ENCODE data around the gene NDE1.
A peak's percentile ranks its signal among the peaks of the same experiment; 100 is the strongest.

The NDE1 gene

GRCh38 chr16:15682105-15682570 lies 32.1 kb downstream of the NDE1 start:
- TF ChIP-seq CREB1 (IDR thresholded peaks at IDR 0.05; ENCODE audit: low read depth), result no peak
- peak; percentile 65 for TF ChIP-seq USF1 (IDR thresholded peaks at IDR 0.05)

DNA sequence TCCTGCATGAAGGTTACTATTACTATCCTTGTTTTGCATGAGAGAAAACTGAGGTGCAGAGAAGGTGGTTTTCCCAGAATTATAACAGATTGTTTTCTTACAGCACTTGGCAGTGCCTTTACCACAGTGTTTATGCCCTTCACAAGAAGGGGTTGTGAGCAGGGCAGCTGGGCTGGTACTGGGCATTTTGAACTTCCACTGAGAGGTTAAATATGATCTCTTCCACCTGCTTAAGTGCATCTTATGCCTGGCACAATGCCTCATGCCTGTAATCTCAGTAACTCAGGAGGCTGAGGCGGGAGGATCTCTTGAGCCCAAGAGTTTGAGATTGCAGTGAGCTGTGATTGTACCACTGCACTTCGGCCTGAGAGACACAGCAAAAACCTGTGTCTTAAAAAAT lies 36.2 kb downstream of the NDE1 start:
- no peak for TF ChIP-seq RAD21 (IDR thresholded peaks at IDR 0.05; ENCODE audit: low read depth)
- no peak for TF ChIP-seq TAF1 (IDR thresholded peaks at IDR 0.05; ENCODE audit: low read depth)
- no peak for TF ChIP-seq TCF12 (IDR thresholded peaks at IDR 0.05; ENCODE audit: low read depth)
- no peak for TF ChIP-seq YY1 (IDR thresholded peaks at IDR 0.05; ENCODE audit: low read depth)
- no peak for TF ChIP-seq EP300 (IDR thresholded peaks at IDR 0.05; ENCODE audit: borderline replicate concordance)
- TF ChIP-seq, protein P1, sequence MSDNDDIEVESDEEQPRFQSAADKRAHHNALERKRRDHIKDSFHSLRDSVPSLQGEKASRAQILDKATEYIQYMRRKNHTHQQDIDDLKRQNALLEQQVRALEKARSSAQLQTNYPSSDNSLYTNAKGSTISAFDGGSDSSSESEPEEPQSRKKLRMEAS (IDR thresholded peaks at IDR 0.05), result no peak
- no peak for TF ChIP-seq CREB1 (IDR thresholded peaks at IDR 0.05; ENCODE audit: low read depth)
- no peak for TF ChIP-seq CEBPB (IDR thresholded peaks at IDR 0.05)
- no peak for TF ChIP-seq TEAD4 (IDR thresholded peaks at IDR 0.05)
- no peak for TF ChIP-seq USF1 (IDR thresholded peaks at IDR 0.05)
- TF ChIP-seq NFIC (IDR thresholded peaks at IDR 0.05), result no peak
- TF ChIP-seq, protein P2, sequence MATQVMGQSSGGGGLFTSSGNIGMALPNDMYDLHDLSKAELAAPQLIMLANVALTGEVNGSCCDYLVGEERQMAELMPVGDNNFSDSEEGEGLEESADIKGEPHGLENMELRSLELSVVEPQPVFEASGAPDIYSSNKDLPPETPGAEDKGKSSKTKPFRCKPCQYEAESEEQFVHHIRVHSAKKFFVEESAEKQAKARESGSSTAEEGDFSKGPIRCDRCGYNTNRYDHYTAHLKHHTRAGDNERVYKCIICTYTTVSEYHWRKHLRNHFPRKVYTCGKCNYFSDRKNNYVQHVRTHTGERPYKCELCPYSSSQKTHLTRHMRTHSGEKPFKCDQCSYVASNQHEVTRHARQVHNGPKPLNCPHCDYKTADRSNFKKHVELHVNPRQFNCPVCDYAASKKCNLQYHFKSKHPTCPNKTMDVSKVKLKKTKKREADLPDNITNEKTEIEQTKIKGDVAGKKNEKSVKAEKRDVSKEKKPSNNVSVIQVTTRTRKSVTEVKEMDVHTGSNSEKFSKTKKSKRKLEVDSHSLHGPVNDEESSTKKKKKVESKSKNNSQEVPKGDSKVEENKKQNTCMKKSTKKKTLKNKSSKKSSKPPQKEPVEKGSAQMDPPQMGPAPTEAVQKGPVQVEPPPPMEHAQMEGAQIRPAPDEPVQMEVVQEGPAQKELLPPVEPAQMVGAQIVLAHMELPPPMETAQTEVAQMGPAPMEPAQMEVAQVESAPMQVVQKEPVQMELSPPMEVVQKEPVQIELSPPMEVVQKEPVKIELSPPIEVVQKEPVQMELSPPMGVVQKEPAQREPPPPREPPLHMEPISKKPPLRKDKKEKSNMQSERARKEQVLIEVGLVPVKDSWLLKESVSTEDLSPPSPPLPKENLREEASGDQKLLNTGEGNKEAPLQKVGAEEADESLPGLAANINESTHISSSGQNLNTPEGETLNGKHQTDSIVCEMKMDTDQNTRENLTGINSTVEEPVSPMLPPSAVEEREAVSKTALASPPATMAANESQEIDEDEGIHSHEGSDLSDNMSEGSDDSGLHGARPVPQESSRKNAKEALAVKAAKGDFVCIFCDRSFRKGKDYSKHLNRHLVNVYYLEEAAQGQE (IDR thresholded peaks at IDR 0.05; ENCODE audit: low read depth), result no peak
- no peak for TF ChIP-seq FOXM1 (IDR thresholded peaks at IDR 0.05; ENCODE audit: borderline replicate concordance, low read depth)
- no peak for TF ChIP-seq EGR1 (IDR thresholded peaks at IDR 0.05)
- no peak for TF ChIP-seq ZBTB7A (IDR thresholded peaks at IDR 0.05; ENCODE audit: low read depth)

- TF ChIP-seq CREB1 (IDR thresholded peaks at IDR 0.05; ENCODE audit: low read depth), result no peak
- TF ChIP-seq USF1 (IDR thresholded peaks at IDR 0.05), result no peak
- no peak for TF ChIP-seq EP300 (IDR thresholded peaks at IDR 0.05; ENCODE audit: borderline replicate concordance)
- no peak for TF ChIP-seq YY1 (IDR thresholded peaks at IDR 0.05; ENCODE audit: low read depth)
These were observed 39.2 kb downstream of the NDE1 start for GRCh38 chr16:15689290-15689689.

- no peak for TF ChIP-seq CEBPB (IDR thresholded peaks at IDR 0.05)
- TF ChIP-seq ZBTB7A (IDR thresholded peaks at IDR 0.05; ENCODE audit: low read depth), result no peak
These were observed 40.3 kb downstream of the NDE1 start for GRCh38 chr16:15690296-15690695.

DNA sequence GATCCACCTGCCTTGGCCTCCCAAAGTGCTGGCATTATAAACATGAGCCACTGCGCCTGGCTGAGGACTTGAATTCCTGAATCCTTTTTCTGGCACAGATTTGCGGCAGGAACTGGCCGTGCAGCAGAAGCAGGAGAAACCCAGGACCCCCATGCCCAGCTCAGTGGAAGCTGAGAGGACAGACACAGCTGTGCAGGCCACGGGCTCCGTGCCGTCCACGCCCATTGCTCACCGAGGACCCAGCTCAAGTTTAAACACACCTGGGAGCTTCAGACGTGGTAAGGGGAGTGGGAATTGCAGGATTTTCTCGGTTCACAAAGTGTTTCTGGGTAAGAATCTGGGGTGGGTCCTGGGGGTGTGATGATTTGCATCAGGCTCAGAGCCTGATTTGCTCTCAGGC lies 41.0 kb downstream of the NDE1 start:
- TF ChIP-seq, protein P1 (IDR thresholded peaks at IDR 0.05), result no peak
- no peak for TF ChIP-seq CEBPB (IDR thresholded peaks at IDR 0.05)
- TF ChIP-seq ZBTB7A (IDR thresholded peaks at IDR 0.05; ENCODE audit: low read depth), result no peak
- TF ChIP-seq EP300 (IDR thresholded peaks at IDR 0.05; ENCODE audit: borderline replicate concordance), result no peak
- TF ChIP-seq YY1 (IDR thresholded peaks at IDR 0.05; ENCODE audit: low read depth), result no peak
- no peak for TF ChIP-seq EGR1 (IDR thresholded peaks at IDR 0.05)
- no peak for TF ChIP-seq RAD21 (IDR thresholded peaks at IDR 0.05; ENCODE audit: low read depth)
- TF ChIP-seq, protein P2 (IDR thresholded peaks at IDR 0.05; ENCODE audit: low read depth), result no peak
- TF ChIP-seq CREB1 (IDR thresholded peaks at IDR 0.05; ENCODE audit: low read depth), result no peak
- no peak for TF ChIP-seq USF1 (IDR thresholded peaks at IDR 0.05)
- TF ChIP-seq FOXM1 (IDR thresholded peaks at IDR 0.05; ENCODE audit: borderline replicate concordance, low read depth), result no peak
- no peak for TF ChIP-seq TAF1 (IDR thresholded peaks at IDR 0.05; ENCODE audit: low read depth)
- no peak for TF ChIP-seq TEAD4 (IDR thresholded peaks at IDR 0.05)
- no peak for TF ChIP-seq NFIC (IDR thresholded peaks at IDR 0.05)
- no peak for TF ChIP-seq TCF12 (IDR thresholded peaks at IDR 0.05; ENCODE audit: low read depth)

- TF ChIP-seq TEAD4 (IDR thresholded peaks at IDR 0.05) (no peak), TAF1 (IDR thresholded peaks at IDR 0.05; ENCODE audit: low read depth) (no peak), RAD21 (IDR thresholded peaks at IDR 0.05; ENCODE audit: low read depth) (no peak), NFIC (IDR thresholded peaks at IDR 0.05) (no peak), FOXM1 (IDR thresholded peaks at IDR 0.05; ENCODE audit: borderline replicate concordance, low read depth) (no peak), TCF12 (IDR thresholded peaks at IDR 0.05; ENCODE audit: low read depth) (no peak), EGR1 (IDR thresholded peaks at IDR 0.05) (no peak), EP300 (IDR thresholded peaks at IDR 0.05; ENCODE audit: borderline replicate concordance) (no peak), ZBTB7A (IDR thresholded peaks at IDR 0.05; ENCODE audit: low read depth) (no peak), YY1 (IDR thresholded peaks at IDR 0.05; ENCODE audit: low read depth) (no peak)
These were observed 44.5 kb downstream of the NDE1 start for GRCh38 chr16:15694499-15694898.
